ENCODE measurements around the gene CSNK2A2.

DNA sequence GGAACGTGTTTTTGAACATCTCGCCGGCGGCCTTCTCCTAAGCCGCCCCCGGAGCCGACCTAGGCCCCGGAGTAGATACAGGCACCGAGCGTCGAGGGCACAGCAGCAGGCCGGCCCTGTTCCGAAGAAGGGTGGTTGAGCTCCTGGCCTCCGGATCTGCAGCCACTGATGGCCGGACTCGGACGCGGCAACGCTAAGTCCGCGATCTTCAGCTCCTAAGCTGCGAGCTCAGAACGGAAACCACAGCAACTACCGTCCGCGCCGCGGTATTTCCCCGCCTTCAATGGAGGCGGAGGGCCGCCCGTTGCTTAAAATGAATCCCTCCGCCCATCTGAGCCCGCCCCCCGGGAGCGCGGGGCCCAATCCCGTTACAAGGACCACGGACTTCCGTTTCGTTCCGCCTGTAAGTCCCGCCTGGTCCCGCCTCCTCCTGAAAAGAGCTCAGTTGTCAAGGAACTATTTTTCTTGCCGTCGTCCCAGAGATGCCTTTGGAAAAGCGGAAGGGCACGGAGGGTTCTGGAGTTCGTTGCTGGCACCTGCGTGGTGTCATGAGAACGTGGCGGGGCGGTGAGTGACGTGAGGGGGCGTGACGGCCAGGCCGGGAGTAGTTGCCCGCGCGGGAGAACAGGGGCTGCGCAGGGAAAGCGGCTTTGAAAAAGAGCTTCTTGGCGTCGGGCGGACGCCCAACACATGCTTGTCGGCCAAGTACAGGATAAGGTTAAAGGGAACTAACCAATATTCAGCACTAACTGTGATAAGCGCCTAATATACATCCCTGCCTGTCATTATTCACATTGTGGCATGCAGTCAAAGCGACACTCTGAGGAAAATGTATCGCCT is 68.6 kb downstream of the CSNK2A2 start, which contains the start of gene CFAP20:
- TF ChIP-seq, protein P1, sequence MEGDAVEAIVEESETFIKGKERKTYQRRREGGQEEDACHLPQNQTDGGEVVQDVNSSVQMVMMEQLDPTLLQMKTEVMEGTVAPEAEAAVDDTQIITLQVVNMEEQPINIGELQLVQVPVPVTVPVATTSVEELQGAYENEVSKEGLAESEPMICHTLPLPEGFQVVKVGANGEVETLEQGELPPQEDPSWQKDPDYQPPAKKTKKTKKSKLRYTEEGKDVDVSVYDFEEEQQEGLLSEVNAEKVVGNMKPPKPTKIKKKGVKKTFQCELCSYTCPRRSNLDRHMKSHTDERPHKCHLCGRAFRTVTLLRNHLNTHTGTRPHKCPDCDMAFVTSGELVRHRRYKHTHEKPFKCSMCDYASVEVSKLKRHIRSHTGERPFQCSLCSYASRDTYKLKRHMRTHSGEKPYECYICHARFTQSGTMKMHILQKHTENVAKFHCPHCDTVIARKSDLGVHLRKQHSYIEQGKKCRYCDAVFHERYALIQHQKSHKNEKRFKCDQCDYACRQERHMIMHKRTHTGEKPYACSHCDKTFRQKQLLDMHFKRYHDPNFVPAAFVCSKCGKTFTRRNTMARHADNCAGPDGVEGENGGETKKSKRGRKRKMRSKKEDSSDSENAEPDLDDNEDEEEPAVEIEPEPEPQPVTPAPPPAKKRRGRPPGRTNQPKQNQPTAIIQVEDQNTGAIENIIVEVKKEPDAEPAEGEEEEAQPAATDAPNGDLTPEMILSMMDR (IDR thresholded peaks at IDR 0.05; ENCODE audit: low read depth, low read length), result no peak
- TF ChIP-seq, protein P2, sequence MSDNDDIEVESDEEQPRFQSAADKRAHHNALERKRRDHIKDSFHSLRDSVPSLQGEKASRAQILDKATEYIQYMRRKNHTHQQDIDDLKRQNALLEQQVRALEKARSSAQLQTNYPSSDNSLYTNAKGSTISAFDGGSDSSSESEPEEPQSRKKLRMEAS (IDR thresholded peaks at IDR 0.05; ENCODE audit: low read depth, low read length), result peak; percentile 93

All from NB4 (cell line).